H7 (cell line): ENCODE results near the gene NOLC1. TPM values are rescaled to one million over a fixed set of nuclear protein-coding genes. Genes with fewer than 3 reads are reported as not detected.
"Not testable (repeated sequence)": the region's sequence is repeated elsewhere in the genome, so short reads cannot be mapped to it uniquely, and the experiment has no call there.

Source experiments
- DNase-seq: peaks from one replicate; pipeline ENCODE4 v3.0.0; 2012
- H3K27me3 ChIP-seq: 2 replicates; pipeline ENCODE4 v1.6.0; 2011; ENCODE audit warnings: mild to moderate bottlenecking, low read length; ENCODE audit not compliant: control insufficient read depth, insufficient read depth
- H3K36me3 ChIP-seq: replicated peaks from 2 replicates; pipeline ENCODE4 v1.5.1; 2011; ENCODE audit warnings: low read length; ENCODE audit not compliant: control insufficient read depth, insufficient read depth
- H3K4me3 ChIP-seq: 2 replicates; pipeline ENCODE4 v1.5.1; 2011; ENCODE audit warnings: low read depth, mild to moderate bottlenecking, control low read depth, low read length, moderate library complexity; ENCODE audit not compliant: insufficient read depth
- total RNA-seq: library from RNA; depleted of rRNA; stranded (reverse); fragments of >200 nt; shearing (Covaris generic); gene quantifications from 2 replicates; pipeline ENCODE4 v1.2.3, GENCODE V29; 2014

NOLC1 gene
- total RNA-seq, 1 experiment from 2014 or later: 83.6 TPM

DNA sequence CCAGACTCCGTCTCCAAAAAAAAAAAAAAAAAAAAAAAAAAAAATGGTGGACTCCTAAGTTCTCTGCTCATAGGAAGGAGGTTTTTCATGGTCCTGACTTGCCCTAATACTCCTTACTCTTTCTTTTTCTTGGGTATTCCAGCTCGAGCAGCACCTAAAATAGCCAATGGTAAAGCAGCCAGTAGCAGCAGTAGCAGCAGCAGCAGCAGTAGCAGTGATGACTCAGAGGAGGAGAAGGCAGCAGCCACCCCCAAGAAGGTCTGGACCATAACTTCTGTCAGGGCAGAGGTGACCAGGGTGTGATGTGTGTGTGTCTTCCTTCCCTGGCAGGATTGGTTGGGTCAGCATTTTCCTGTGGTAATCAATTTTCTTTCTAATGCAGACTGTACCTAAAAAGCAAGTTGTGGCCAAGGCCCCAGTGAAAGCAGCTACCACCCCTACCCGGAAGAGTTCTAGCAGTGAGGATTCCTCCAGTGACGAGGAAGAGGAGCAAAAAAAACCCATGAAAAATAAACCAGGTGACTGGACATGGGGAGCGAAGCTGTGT, 6.9 kb downstream of the NOLC1 start:
- Histone ChIP-seq H3K27me3 (no peaks in the 10 kb centered on the region), H3K4me3 (no peak overlapping the region), H3K36me3 (peaks cover 54% of the 10 kb centered on the region)
- no peak for DNase-seq

- Histone ChIP-seq H3K27me3 (no peaks in the 10 kb centered on the region), H3K36me3 (peaks cover 53% of the 10 kb centered on the region), H3K4me3 (no peak overlapping the region)
- DNase-seq: no peak
Measured at GRCh38 chr10:102159831-102160230, 7.6 kb downstream of the NOLC1 start.

DNA sequence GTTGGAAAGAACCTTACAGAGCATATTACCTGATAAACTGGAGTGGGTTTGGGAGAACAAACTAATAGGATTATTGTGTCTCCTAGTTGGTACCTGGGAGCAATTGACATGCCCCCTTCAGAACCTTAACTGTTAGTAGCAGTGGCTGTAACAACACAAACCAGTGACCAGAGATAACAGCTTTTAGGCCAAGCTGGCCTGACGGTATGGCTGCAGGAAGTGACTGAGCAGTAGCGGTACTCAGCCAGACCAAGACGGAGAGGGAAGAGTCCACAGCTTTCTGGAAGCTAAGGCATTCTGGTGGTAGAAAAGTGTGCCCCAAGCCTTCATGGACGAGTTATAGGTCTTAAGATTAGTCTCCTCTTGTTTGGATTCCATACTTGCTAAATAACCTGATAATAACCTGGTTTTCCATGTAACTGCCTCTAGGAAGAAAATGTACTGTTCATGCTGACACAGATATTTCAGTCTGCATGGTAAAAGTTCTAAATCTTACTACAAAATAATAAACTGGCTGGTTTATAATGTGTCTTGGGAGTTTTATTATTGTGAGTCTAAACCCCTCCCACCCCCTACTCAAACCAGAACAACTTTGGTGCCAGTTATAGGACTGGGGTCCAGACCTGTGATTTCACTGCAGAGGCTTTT, 11.3 kb downstream of the NOLC1 start:
- Histone ChIP-seq H3K36me3 (peaks cover 35% of the 10 kb centered on the region), H3K27me3 (no peaks in the 10 kb centered on the region), H3K4me3 (no peak overlapping the region)
- DNase-seq: no peak

- no peak overlapping the region for H3K4me3 ChIP-seq
- no peaks in the 10 kb centered on the region; the same call in 1 of the 2 replicates for H3K36me3 ChIP-seq
- no peaks in the 10 kb centered on the region for H3K27me3 ChIP-seq
- no peak for DNase-seq
Measured at GRCh38 chr10:102167861-102168260, 15.7 kb downstream of the NOLC1 start.

DNA sequence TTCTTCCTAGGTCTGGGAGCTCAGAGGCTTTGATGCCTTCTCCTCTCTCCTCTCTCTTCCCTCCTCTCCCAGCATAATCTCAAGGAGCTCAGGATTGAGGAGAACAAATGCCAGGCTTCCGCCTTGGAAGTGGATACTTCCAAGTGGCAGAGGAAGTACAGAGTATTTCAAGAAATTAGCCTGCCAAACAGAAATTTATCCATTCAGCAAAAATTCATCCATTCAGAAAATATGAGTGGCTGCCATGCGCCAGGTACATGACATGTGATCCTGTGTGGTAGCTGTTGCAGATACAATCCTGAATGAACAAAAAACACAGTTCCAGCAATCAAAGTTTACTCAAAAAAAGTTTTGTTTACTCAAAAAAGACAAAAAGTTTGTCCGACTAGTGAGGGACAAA, 18.4 kb downstream of the NOLC1 start:
- DNase-seq: no peak
- Histone ChIP-seq H3K27me3 (no peaks in the 10 kb centered on the region), H3K36me3 (no peaks in the 10 kb centered on the region), H3K4me3 (no peak overlapping the region)

GRCh38 chr10:102172288-102172687, 20.1 kb downstream of the NOLC1 start:
- DNase-seq: no peak
- Histone ChIP-seq H3K27me3 (no peaks in the 10 kb centered on the region), H3K36me3 (no peaks in the 10 kb centered on the region), H3K4me3 (no peak overlapping the region)

DNA sequence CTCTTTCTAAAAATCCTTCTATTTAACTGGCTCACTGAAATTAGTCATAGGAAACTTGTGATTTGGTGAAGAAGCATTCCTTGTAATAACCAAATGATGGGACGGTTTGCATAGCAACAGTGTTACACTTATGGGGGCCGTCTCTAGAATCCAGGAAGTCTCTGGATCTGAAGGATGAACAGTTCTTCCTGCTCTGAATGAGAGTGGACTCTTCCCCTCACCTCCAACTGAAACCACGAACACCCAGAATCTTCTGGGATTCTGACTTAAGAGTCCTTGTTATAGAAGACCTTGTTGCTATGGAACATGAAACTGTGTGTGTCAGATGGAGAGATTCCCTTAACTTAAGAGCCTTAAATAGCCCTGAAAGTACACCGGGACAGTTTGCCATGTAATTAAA, 23.2 kb downstream of the NOLC1 start:
- no peak for DNase-seq
- no peak overlapping the region for H3K4me3 ChIP-seq
- H3K36me3 ChIP-seq: no peaks in the 10 kb centered on the region
- H3K27me3 ChIP-seq: no peaks in the 10 kb centered on the region

GRCh38 chr10:102184606-102185005, 32.4 kb downstream of the NOLC1 start:
- no peak for DNase-seq
- H3K27me3 ChIP-seq: no peaks in the 10 kb centered on the region
- no peak overlapping the region for H3K4me3 ChIP-seq
- no peaks in the 10 kb centered on the region for H3K36me3 ChIP-seq

DNA sequence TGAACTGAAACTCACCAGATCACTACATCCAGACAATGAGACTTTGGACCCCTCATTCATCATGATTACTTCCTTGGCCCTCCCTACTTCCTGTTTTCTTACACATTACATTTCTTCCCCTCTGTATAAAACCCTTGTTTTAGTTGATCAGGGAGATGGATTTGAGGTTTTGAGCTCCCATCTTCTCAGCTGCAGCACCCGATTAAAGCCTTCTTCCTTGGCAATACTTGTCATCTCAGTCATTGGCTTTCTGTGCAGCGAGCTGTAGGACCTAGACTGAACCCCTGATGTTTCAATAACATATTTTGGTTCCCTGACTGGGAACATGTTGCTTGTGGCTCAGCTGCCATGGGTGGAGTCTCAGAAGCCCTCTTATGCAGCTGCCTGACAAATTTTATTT, 33.1 kb downstream of the NOLC1 start:
- Histone ChIP-seq H3K4me3 (no peak overlapping the region), H3K36me3 (no peaks in the 10 kb centered on the region), H3K27me3 (no peaks in the 10 kb centered on the region)
- no peak for DNase-seq

DNA sequence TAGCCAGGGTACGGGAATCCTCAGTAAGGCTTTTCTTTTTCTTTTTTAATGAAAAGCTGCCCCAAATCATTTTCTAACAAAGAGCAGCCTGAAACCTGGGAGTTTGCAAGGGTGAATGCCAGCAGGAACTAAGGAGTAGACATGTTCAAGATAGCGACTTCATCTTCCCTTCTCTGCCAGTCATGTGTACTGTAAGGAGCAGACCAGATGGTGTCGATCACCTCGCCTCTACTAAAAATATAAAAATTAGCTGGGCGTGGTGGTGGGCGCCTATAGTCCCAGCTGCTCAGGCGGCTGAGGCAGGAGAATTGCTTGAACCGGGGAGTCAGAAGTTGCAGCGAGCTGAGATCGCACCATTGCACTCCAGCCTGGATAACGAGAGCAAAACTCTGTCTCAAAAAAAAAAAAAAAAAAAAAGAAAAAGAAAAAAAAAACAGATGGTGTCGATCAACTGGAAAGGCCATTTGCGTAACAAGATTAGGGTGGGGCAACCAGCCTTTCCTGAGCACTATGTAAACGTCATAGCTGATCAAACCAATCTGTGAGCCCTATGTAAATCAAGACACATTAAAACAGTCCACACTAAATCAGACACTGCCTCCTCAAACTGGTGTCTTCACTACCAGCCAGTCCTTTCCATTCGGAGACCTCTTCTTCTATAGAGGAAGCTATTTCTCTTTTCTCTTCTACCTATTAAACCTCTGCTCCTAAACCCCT, 33.8 kb downstream of the NOLC1 start:
- DNase-seq: no peak
- Histone ChIP-seq H3K36me3 (no peaks in the 10 kb centered on the region), H3K4me3 (no peak overlapping the region), H3K27me3 (no peaks in the 10 kb centered on the region)

GRCh38 chr10:102188298-102188940, 36.2 kb downstream of the NOLC1 start:
- DNase-seq: no peak
- Histone ChIP-seq H3K27me3 (no peaks in the 10 kb centered on the region), H3K36me3 (no peaks in the 10 kb centered on the region), H3K4me3 (no peak overlapping the region)

DNA sequence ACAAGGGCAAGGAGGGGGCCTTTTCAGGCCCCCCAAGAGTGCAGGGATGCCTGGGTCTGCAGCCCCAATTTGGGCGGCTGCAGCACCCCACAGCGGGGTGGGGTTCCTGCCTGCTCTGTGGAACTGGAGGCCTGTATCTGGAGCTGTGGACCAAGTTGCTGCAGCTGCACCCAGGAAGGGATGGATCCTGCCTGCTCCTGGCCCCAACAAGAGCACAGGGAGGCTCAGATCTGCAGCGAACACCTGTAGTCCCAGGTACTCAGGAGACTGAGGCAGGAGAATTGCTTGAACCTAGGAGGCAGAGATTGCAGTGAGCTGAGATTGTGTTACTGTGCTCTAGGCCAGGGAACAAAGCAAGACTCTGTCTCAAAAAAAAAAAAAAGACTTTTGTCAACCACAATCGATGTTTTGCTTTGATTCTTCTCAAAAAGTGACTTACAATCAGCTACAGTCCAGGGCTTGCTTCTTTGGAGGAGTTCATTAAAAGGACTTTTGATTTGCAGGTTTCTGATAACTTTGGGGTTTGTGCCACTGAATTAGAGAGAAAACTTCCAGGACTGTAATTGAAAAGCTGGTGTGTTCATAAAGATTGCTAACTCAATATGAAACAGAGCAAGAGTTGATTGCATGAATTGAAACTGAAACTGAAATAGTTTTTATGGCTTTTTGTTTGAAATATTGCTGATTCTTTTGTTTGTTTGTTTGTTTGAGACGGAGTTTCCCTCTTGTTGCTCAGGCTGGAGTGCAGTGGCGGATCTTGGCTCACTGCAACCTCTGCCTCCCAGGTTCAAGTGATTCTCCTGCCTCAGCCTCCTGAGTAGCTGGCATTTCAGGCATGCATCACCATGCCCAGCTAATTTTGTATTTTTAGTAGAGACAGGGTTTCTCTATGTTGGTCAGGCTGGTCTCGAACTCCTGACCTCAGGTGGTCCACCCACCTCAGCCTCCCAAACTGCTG, 37.0 kb downstream of the NOLC1 start:
- not testable (repeated sequence) for H3K27me3 ChIP-seq, DNase-seq, H3K36me3 ChIP-seq, H3K4me3 ChIP-seq

DNA sequence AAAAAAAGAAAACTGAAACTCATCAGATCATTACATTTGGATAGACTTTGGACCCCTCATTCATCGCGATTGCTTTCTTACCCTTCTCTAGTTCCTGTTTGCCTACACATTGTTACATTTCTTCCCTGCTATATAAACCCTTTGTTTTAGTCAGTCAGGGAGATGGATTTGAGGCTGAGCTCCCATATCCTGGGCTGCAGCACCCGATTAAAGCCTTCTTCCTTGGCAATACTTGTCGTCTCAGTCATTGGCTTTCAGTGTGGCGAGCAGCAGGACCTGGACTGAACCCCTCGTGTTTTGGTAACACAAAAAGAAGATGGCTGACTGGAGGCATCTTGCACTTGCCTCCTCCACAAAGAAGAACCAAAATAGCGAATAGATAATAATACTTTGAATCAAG, 39.8 kb downstream of the NOLC1 start:
- Histone ChIP-seq H3K4me3 (no peak overlapping the region), H3K36me3 (no peaks in the 10 kb centered on the region), H3K27me3 (no peaks in the 10 kb centered on the region)
- DNase-seq: no peak

DNA sequence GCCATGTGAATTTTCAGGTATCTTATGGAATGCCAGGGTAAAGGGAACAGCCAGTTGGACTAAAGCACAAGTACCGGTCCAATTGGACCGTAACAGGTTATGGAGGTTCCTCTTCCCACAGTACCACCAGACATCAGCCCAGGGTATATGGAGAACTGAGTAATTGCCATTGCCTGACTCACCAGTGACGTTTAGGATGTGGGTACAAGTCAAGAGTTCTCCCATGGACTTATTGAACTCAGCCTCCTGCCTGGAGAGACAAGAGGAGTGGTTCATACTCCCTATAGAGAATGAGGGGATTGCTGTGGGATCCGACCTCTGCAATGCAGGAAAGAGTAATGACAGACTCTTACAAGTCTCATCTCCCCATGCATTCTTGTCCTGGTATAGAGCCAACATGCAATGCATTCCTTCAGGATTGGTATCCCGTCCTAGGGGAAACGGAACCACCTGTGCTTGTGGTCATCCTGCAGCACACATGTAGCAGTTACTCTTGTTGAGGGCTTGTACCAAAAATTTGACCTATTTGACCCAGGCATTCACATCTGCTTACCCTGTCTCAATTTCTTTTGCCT, 43.2 kb downstream of the NOLC1 start:
- no peak overlapping the region for H3K4me3 ChIP-seq
- DNase-seq: no peak
- H3K36me3 ChIP-seq: no peaks in the 10 kb centered on the region
- H3K27me3 ChIP-seq: no peaks in the 10 kb centered on the region
